ENCODE results near the gene KRTAP12-2. TPM values are rescaled to one million over a fixed set of nuclear protein-coding genes. Genes with fewer than 3 reads are reported as not detected.

The KRTAP12-2 gene
- total RNA-seq, 2 donors from 2014 or later, result not detected

- Mint-ChIP-seq H3K27ac (no peak overlapping the region), H3K4me3 (no peak overlapping the region), H3K9me3 (peaks cover 36% of the 10 kb centered on the region), H3K4me1 (peaks cover 13% of the 10 kb centered on the region), H3K27me3 (no peaks in the 10 kb centered on the region), H3K36me3 (ENCODE audit: low read depth) (no peaks in the 10 kb centered on the region)
- no peak for ATAC-seq (replicated peaks)
These were observed 43.2 kb downstream of the KRTAP12-2 start for GRCh38 chr21:44623575-44623974.

GRCh38 chr21:44619886-44620285 is 46.8 kb downstream of the KRTAP12-2 start:
- Mint-ChIP-seq H3K27ac (peak overlapping the region; percentile 91), H3K27me3 (no peaks in the 10 kb centered on the region), H3K4me1 (peaks cover 15% of the 10 kb centered on the region), H3K36me3 (ENCODE audit: low read depth) (no peaks in the 10 kb centered on the region), H3K9me3 (peaks cover 35% of the 10 kb centered on the region), H3K4me3 (no peak overlapping the region)
- no peak for ATAC-seq (replicated peaks)

GRCh38 chr21:44618909-44619308 is 47.8 kb downstream of the KRTAP12-2 start:
- H3K4me1 Mint-ChIP-seq, result peaks cover 15% of the 10 kb centered on the region
- peaks cover 27% of the 10 kb centered on the region for H3K9me3 Mint-ChIP-seq
- H3K36me3 Mint-ChIP-seq (ENCODE audit: low read depth), result no peaks in the 10 kb centered on the region
- ATAC-seq (replicated peaks), result peak; percentile 99
- H3K4me3 Mint-ChIP-seq, result peak overlapping the region; percentile 74
- no peaks in the 10 kb centered on the region for H3K27me3 Mint-ChIP-seq
- H3K27ac Mint-ChIP-seq, result peak overlapping the region; percentile 91

- H3K4me3 Mint-ChIP-seq, result peak overlapping the region; percentile 74
- no peaks in the 10 kb centered on the region for H3K27me3 Mint-ChIP-seq
- peaks cover 23% of the 10 kb centered on the region for H3K9me3 Mint-ChIP-seq
- ATAC-seq (replicated peaks), result peak; percentile 54
- peak overlapping the region; percentile 91 for H3K27ac Mint-ChIP-seq
- H3K4me1 Mint-ChIP-seq, result peaks cover 15% of the 10 kb centered on the region
- H3K36me3 Mint-ChIP-seq (ENCODE audit: low read depth), result no peaks in the 10 kb centered on the region
These were observed 48.2 kb downstream of the KRTAP12-2 start for GRCh38 chr21:44618504-44618903.

- H3K27ac Mint-ChIP-seq, result no peak overlapping the region
- H3K4me1 Mint-ChIP-seq, result peaks cover 15% of the 10 kb centered on the region
- no peaks in the 10 kb centered on the region for H3K27me3 Mint-ChIP-seq
- peaks cover 20% of the 10 kb centered on the region for H3K9me3 Mint-ChIP-seq
- no peaks in the 10 kb centered on the region for H3K36me3 Mint-ChIP-seq (ENCODE audit: low read depth)
- H3K4me3 Mint-ChIP-seq, result no peak overlapping the region
- ATAC-seq (replicated peaks), result no peak
These were observed 49.6 kb downstream of the KRTAP12-2 start for GRCh38 chr21:44617071-44617501.

- Mint-ChIP-seq H3K27ac (peak overlapping the region; percentile 16), H3K27me3 (no peaks in the 10 kb centered on the region)
- no peak for ATAC-seq (replicated peaks)
These were observed 50.2 kb downstream of the KRTAP12-2 start for GRCh38 chr21:44616591-44616926.

More at GRCh38 chr21:44616591-44616926, 50.2 kb downstream of the KRTAP12-2 start:
- H3K36me3 Mint-ChIP-seq (ENCODE audit: low read depth), result no peaks in the 10 kb centered on the region
- no peak overlapping the region for H3K4me3 Mint-ChIP-seq
- peaks cover 15% of the 10 kb centered on the region for H3K4me1 Mint-ChIP-seq
- peaks cover 20% of the 10 kb centered on the region for H3K9me3 Mint-ChIP-seq

Other genes with a start within 250 kb of the KRTAP12-2 start
- 1 to 10 TPM; 3.5 TPM for gene LRRC3, start 211.4 kb downstream of the KRTAP12-2 start, total RNA-seq
- gene KRTAP10-1, start 126.7 kb downstream of the KRTAP12-2 start, total RNA-seq, result not detected
- not detected for gene KRTAP10-2, start 115.4 kb downstream of the KRTAP12-2 start, total RNA-seq
- gene KRTAP10-3, start 108.1 kb downstream of the KRTAP12-2 start, total RNA-seq, result not detected
- not detected for gene KRTAP10-4, start 93.2 kb downstream of the KRTAP12-2 start, total RNA-seq
- not detected for gene KRTAP10-5, start 86.3 kb downstream of the KRTAP12-2 start, total RNA-seq
- gene KRTAP10-6, start 74.4 kb downstream of the KRTAP12-2 start, total RNA-seq, result not detected
- gene KRTAP10-7, start 66.3 kb downstream of the KRTAP12-2 start, total RNA-seq, result not detected
- gene KRTAP10-8, start 54.8 kb downstream of the KRTAP12-2 start, total RNA-seq, result not detected
- gene KRTAP10-9, start 39.8 kb downstream of the KRTAP12-2 start, total RNA-seq, result not detected
- not detected for gene KRTAP10-10, start 29.6 kb downstream of the KRTAP12-2 start, total RNA-seq
- not detected for gene KRTAP10-11, start 20.5 kb downstream of the KRTAP12-2 start, total RNA-seq
- not detected for gene KRTAP12-4, start 12.3 kb downstream of the KRTAP12-2 start, total RNA-seq
- gene KRTAP12-3, start 9.0 kb downstream of the KRTAP12-2 start, total RNA-seq, result not detected
- not detected for gene KRTAP12-1, start 15.2 kb upstream of the KRTAP12-2 start, total RNA-seq
- not detected for gene KRTAP10-12, start 30.2 kb upstream of the KRTAP12-2 start, total RNA-seq
- gene TSPEAR, start 44.6 kb upstream of the KRTAP12-2 start, total RNA-seq, result under 1 TPM in 1 of 2 donors, not detected in 1; 0.08 TPM
- gene UBE2G2, start 134.9 kb upstream of the KRTAP12-2 start, total RNA-seq, result 100 to 1,000 TPM in 1 of 2 donors, 10 to 100 TPM in 1; 88.9 to 136 TPM
- gene SUMO3, start 151.1 kb upstream of the KRTAP12-2 start, total RNA-seq, result 10 to 100 TPM; 52.6 to 86.2 TPM
- 10 to 100 TPM; 76.5 to 78.8 TPM for gene PTTG1IP, start 206.8 kb upstream of the KRTAP12-2 start, total RNA-seq